Epithelial cell of prostate (primary cell): Measurements from ENCODE around the gene MYCBP2.
"Not testable (repeated sequence)": the region's sequence is repeated elsewhere in the genome, so short reads cannot be mapped to it uniquely, and the experiment has no call there.

ENCODE experiments used
- DNase-seq: peaks from one replicate; pipeline ENCODE4 v3.0.0-alpha.2; 2011; ENCODE audit warnings: low read depth, low spot score
- H3K27ac ChIP-seq: fragments of 450-650 bp; 2 replicates; pipeline ENCODE4 v1.5.1; 2017; ENCODE audit warnings: mild to moderate bottlenecking

MYCBP2 gene

DNA sequence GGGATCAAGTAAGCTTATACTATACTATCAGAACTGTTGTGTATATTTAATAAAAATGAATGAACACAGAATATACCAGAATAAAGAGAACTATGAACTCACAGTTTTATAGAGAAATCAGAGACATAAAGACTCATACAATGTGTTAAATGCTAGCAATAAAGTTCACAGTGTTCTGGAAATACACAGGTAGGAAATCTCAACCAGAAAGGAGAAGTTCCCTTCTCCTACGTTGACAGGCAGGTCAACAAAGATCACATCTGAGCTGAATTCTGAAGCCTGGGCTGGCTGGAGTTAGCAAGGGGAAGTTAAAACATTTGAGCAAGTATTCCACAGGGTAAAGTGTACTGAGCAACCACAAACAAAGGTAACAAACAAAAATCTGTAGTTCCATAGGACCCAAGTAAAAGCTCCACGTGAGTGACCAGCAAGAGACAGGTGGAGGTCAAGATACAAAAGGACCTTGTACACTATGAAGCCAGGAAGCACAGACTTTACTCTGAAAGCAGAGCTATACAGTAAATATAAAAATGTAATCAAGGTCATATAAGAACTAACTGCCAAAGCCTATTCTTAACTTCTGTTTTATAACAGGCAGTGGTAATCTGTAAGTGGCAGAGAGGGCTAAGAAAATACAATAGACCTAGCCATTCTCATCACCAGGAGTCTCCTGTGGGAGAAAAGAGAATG, 312.9 kb downstream of the MYCBP2 start:
- H3K27ac ChIP-seq = no peak overlapping the region
- DNase-seq = no peak

DNA sequence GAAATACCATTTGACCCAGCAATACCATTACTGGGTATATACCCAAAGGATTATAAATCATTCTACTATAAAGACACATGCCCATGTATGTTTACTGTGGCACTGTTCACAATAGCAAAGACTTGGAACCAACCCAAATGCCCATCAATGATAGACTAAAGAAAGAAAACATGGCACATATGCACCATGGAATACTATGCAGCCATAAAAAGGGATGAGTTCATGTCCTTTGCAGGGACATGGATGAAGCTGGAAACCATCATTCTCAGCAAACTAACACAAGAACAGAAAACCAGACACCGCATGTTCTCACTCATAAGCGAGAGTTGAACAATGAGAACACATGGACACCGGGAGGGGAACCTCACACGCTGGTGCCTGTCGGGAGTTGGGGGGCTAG, 317.2 kb downstream of the MYCBP2 start:
- not testable (repeated sequence) for DNase-seq, H3K27ac ChIP-seq

DNA sequence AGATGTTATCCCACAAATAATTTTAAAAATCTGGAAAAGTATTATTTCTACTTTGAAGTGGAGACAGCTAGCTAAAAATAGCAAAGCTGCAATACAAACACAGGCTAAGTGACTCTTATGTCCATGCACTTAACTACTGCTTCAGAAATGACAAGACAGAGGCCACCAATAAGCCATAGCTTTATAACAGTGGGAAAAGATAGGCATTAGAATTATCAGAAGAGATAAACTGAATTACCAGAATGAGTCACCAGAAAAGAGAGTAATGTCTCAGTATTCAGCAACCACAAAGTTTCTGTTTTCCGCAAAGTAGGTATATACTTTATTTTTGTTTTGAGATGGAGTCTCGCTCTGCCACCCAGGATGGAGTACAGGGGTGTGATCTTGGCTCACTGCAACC, 317.9 kb downstream of the MYCBP2 start:
- no peak overlapping the region for H3K27ac ChIP-seq
- no peak for DNase-seq

DNA sequence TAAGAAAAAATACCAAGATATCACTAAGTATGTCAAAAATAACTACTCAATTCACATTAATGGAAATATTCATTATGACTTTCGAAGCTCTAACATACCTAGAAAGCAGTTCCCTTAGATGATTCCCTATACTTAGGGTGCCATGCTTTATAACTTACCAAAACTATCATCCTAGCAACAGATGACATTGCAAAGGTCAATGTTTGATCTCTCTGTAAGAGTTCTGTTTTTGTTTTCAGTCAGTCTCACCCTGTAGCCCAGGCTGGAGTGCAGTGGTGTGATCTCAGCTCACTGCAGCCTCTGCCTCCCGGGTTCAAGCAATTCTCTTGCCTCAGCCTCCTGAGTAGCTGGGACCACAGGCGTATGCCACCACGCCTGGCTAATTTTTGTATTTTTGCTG, 318.6 kb downstream of the MYCBP2 start:
- not testable (repeated sequence) for H3K27ac ChIP-seq, DNase-seq

DNA sequence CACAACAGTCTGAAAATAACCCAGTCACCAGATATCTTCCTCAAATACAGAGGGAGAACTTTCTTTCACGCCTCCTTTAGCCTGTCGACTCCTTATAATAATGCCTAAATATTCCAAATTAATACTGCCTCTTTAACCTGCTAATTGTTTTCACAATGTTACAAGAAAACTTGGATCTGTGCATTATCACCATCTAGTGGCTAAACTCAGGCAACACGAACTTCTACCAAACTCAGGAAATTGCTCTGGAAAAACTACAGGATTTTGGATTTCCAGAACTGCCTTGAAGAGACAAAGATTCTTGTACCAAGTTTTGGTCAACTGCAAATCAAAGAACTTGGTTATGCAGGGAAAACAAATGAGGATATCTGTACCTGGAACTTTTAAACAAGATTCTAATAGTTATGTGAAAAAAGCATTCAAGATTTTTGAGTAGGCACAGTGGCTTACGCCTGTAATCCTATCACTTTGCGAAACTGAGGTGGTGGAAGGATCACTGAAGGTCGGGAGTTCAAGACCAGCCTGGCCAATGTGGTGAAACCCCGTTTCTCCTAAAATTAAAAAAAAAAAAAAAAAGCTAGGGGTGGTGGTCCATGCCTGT, 324.2 kb downstream of the MYCBP2 start:
- H3K27ac ChIP-seq = no peak overlapping the region
- DNase-seq = no peak

DNA sequence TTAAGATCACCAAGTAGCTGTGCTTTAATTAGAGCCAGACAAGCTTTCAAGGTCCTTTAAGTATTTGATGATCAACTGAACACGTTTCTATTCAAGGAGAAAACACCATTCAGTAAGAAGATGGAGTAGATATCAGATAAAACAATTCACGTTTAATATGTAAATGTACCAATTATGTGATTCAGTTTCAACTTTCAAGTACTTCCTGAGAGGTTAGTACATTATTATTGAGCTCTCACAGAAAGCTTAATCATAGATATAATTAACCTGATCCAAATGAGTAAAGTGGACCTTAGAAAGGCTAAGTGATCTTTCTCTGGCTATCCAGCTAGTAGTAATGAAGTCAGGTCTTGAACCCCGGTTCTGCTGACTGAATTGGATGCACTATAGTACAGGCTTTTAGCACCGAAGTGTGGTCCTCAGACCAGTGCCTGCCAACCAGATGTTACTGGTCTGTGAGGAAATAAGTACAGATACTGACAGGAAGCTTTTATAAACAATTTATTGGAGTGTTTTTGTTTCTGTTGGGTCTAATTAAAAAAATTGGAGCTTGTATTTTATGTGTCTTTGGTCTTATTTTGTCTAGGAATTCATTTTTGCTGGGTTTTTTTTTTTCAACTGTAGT, 324.8 kb downstream of the MYCBP2 start:
- no peak for DNase-seq
- no peak overlapping the region for H3K27ac ChIP-seq

DNA sequence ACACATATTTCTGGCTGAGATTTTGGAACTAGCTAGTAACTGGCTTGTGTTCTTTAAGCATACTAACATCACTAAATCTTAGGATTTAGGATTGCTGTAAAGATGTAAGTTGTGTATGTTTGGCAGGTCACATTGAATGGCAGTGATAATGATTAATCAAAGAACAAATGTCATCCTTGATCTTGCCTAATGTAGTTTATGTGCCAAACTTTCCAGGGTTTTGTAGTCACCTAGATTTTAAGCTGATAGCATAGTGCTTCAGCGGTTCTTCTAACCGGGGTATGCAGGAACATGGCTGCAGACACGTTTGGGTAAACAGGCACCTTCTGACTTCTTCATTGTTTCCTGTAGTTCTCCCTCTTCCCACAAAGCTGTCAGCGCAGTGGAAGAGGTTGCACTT, 325.4 kb downstream of the MYCBP2 start:
- no peak for DNase-seq
- no peak overlapping the region for H3K27ac ChIP-seq

DNA sequence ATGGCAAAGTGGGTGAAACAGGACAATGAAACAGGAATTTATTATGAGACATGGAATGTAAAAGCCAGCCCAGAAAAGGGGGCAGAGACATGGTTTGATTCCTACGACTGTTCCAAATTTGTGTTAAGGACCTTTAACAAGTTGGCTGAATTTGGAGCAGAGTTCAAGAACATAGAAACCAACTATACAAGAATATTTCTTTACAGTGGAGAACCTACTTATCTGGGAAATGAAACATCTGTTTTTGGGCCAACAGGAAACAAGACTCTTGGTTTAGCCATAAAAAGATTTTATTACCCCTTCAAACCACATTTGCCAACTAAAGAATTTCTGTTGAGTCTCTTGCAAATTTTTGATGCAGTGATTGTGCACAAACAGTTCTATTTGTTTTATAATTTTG, 326.4 kb downstream of the MYCBP2 start:
- no peak for DNase-seq
- H3K27ac ChIP-seq = no peak overlapping the region
